Heart right ventricle (tissue), 16 donors: Measurements from ENCODE around the gene MAD1L1. TPM values are rescaled to one million over a fixed set of nuclear protein-coding genes. Genes with fewer than 3 reads are reported as not detected.
"Not testable (repeated sequence)": the region's sequence is repeated elsewhere in the genome, so short reads cannot be mapped to it uniquely, and the experiment has no call there.

Experiments
- ATAC-seq, 8 donors: fragments of 200-7000 bp; cut with Tn5 transposase; one replicate each; pipeline ENCODE4 v1.9.1; 2020; ENCODE audit warnings: mild to moderate bottlenecking in 8 of 8, moderate library complexity in 8 of 8, moderate number of reproducible peaks in 1 of 8
- DNase-seq, 2 donors: peaks; one replicate each; pipeline ENCODE4 v3.0.0-alpha.2; 2020
- H3K27ac ChIP-seq, 10 donors: fragments of 200-600 bp; sonication (generic) in 2 of 10; one replicate each; pipeline versions ENCODE4 v1.5.0 to v1.8.0; 2020 to 2022; ENCODE audit warnings: mild to moderate bottlenecking in 3 of 10
- H3K27me3 ChIP-seq, 7 donors: fragments of 200-600 bp; one replicate each; pipeline ENCODE4 v1.8.0; 2021 to 2022; ENCODE audit warnings: mild to moderate bottlenecking in 2 of 7
- H3K36me3 ChIP-seq, 9 donors: fragments of 200-600 bp; sonication (generic) in 1 of 9; one replicate each; pipeline versions ENCODE4 v1.5.0 to v1.8.0; 2020 to 2022; ENCODE audit warnings: mild to moderate bottlenecking in 2 of 9
- H3K4me1 ChIP-seq, 9 donors: fragments of 200-600 bp; sonication (generic) in 1 of 9; one replicate each; pipeline versions ENCODE4 v1.5.0 to v1.8.0; 2020 to 2022; ENCODE audit warnings: mild to moderate bottlenecking in 4 of 9
- H3K4me3 ChIP-seq, 10 donors: fragments of 200-600 bp; sonication (generic) in 2 of 10; one replicate each; pipeline versions ENCODE4 v1.5.0 to v1.8.0; 2020 to 2022; ENCODE audit warnings: mild to moderate bottlenecking in 7 of 10, moderate library complexity in 2 of 10
- H3K9me3 ChIP-seq, 11 donors: fragments of 200-600 bp in 10 of 11; sonication (generic) in 2 of 11; one replicate each; pipeline versions ENCODE4 v1.5.0 to v1.8.0; 2013 to 2022; ENCODE audit warnings: mild to moderate bottlenecking in 2 of 11, control low read depth in 1 of 11, moderate library complexity in 1 of 11
- CTCF ChIP-seq, 9 donors: fragments of 200-600 bp; sonication (generic) in 2 of 9; IDR thresholded peaks; one replicate each; pipeline versions ENCODE4 v1.5.0 to v1.8.0; 2021 to 2022; ENCODE audit warnings: antibody characterized with exemption in 9 of 9, mild to moderate bottlenecking in 5 of 9, moderate library complexity in 1 of 9
- WGBS, 2 donors: extraction: QIAGEN DNeasy Blood & Tissue Kit; methylation state at CpG; one replicate each; pipeline ENCODE4 v1.1.7; 2013; ENCODE audit warnings: inconsistent platforms in 1 of 2; 5-methylcytosine and 5-hydroxymethylcytosine counted together
- intact Hi-C, 10 donors: fragments of 100-400 bp; cut with DNase I; formaldehyde crosslinking; loops; one replicate each; pipeline versions ENCODE4 v1.11.1 to v1.14.2; 2022
- polyA plus RNA-seq, 2 donors: library from polyadenylated mRNA; stranded (reverse); fragments of 200-250 nt; gene quantifications; one replicate each; pipeline ENCODE4 v1.2.3, GENCODE V29; 2013
- total RNA-seq, 10 donors: library from RNA; stranded (reverse); fragmentation: NEBNext Ultra II Directional in 3 of 10; extraction: Animal tissue kit (Norgen Biotek cat#: 25700) in 3 of 10; gene quantifications; one replicate each; pipeline versions ENCODE4 v1.2.1 to v1.2.4, GENCODE V29; 2021 to 2023
- donor health status: Arrhythmogenic right ventricular cardiomyopathy.
- donor health status: ischemic (EF 13 %, LVEDD 7.1; RV severe dilation, severe dysfunction).
- donor health status: healthy with polysubstance abuse.
- donor health status: DM: no; HTN: yes; CAD: no.
- donor health status: DM: no; HTN: no; CAD: no.
- donor health status: ischemic (EF 25% LVEDD 6.9; RV normal size, moderate dysfunction).
- donor health status: ischemic (EF 25% LVEDD 5.7; RV mildly dilated, moderate dysfunction).
- donor health status: healthy.
- donor health status: DM: yes; HTN: yes; CAD: no.
- donor health status: Ischemic cardiomyopathy.
- donor health status: ischemic (EF 35%, LVEDD 5.7; RV mildly dilated, moderate dysfunction).
- donor health status: nonischemic (EF 11% LVEDD 7.7; RV severe dilation, severe dysfunction).
- donor health status: DM: yes; HTN: yes; CAD: no.
- donor health status: PGD.
- donor health status: ischemic (EF 29% LVEDD 5.4; RV normal size, mild dysfunction).
- donor health status: nonischemic (EF 23%, LVEDD 6.1; RV moderate dilation, normal function).

The MAD1L1 gene
- total and polyA plus RNA-seq, 12 donors = 13.8 to 46.8 (median 20.2) TPM

- Histone ChIP-seq H3K36me3 (peaks cover 0 to 54% (median 8%) of the 10 kb centered on the region in 9 donors), H3K27ac (peak overlapping the region in 1 of 10 donors; percentile 82), H3K4me3 (no peak overlapping the region), H3K27me3 (no peaks in the 10 kb centered on the region), H3K9me3 (no peaks in the 10 kb centered on the region), H3K4me1 (peaks cover 0 to 27% (median 5%) of the 10 kb centered on the region in 9 donors)
- ATAC-seq = no peak
- WGBS, 2 donors = 76 to 86% methylated on average over 8 of the region's 8 CpGs
- DNase-seq = no peak
- intact Hi-C loops = no loop called here
- no peak for TF ChIP-seq CTCF (IDR thresholded peaks at IDR 0.05)
Measured at GRCh38 chr7:2270495-2270894, 37.8 kb upstream of the MAD1L1 start.

DNA sequence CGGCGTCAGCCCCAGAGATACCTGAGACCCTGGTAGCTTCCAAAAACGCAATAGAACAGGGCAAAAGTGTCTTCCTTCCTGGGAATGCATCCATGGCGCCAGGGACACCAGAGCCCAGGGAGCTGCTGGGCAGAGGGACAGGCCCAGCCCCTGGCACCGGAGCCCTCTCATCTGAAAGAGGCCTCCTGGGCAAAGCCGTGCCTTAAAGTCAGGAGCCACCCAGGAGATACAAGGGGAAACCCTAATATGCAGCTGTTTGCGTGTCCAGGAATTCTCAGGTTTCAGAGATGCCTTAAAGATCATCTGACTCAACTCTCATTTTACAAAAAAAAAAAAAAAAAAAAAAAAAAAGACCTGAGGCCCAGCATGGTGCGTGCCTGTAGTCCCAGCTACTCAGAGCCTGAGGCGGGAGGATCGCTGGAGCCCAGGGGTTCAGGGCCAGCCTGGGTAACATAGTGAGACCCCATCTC is 37.3 kb upstream of the MAD1L1 start:
- no peaks in the 10 kb centered on the region for H3K27me3 ChIP-seq
- no peaks in the 10 kb centered on the region for H3K9me3 ChIP-seq
- no peak for TF ChIP-seq CTCF (IDR thresholded peaks at IDR 0.05)
- no peak overlapping the region for H3K4me3 ChIP-seq
- H3K27ac ChIP-seq = peak overlapping the region in 4 of 10 donors; percentile 19 to 82 (median 50)
- ATAC-seq = peak in 1 of 8 donors; percentile 43
- intact Hi-C loops = no loop called here
- peaks cover 0 to 27% (median 5%) of the 10 kb centered on the region in 9 donors for H3K4me1 ChIP-seq
- peaks cover 0 to 57% (median 8%) of the 10 kb centered on the region in 9 donors for H3K36me3 ChIP-seq
- WGBS, 2 donors = 91 to 92% methylated on average over 10 of the region's 10 CpGs
- DNase-seq = no peak

GRCh38 chr7:2269089-2269990 is 36.6 kb upstream of the MAD1L1 start:
- H3K4me3 ChIP-seq, DNase-seq, H3K9me3 ChIP-seq, intact Hi-C loops, H3K27me3 ChIP-seq: not testable (repeated sequence)
- peaks cover 0 to 55% (median 8%) of the 10 kb centered on the region in 9 donors for H3K36me3 ChIP-seq
- peaks cover 0 to 27% (median 5%) of the 10 kb centered on the region in 9 donors for H3K4me1 ChIP-seq
- 56 to 59% methylated on average over 12 to 13 of the region's 18 CpGs for WGBS, 2 donors
- H3K27ac ChIP-seq = peak overlapping the region in 4 of 10 donors; percentile 19 to 82 (median 50)
- ATAC-seq = peak in 2 of 8 donors; percentile 32 to 49

GRCh38 chr7:2266911-2267310 is 34.2 kb upstream of the MAD1L1 start:
- no peak overlapping the region for H3K4me3 ChIP-seq

More at GRCh38 chr7:2266911-2267310, 34.2 kb upstream of the MAD1L1 start:
- DNase-seq = no peak
- H3K9me3 ChIP-seq = no peaks in the 10 kb centered on the region
- no peaks in the 10 kb centered on the region for H3K27me3 ChIP-seq
- ATAC-seq = no peak
- no peak overlapping the region for H3K27ac ChIP-seq
- TF ChIP-seq CTCF (IDR thresholded peaks at IDR 0.05) = no peak
- 74 to 82% methylated on average over 10 of the region's 10 CpGs for WGBS, 2 donors
- peaks cover 0 to 26% (median 5%) of the 10 kb centered on the region in 9 donors for H3K4me1 ChIP-seq
- intact Hi-C loops = no loop called here
- H3K36me3 ChIP-seq = peaks cover 0 to 60% (median 19%) of the 10 kb centered on the region in 9 donors
